RWPE1 (cell line): ENCODE data around the gene BRD3OS.

Experiments used
- CTCF ChIA-PET: fragments of 350-600 bp; sonication (Branson Sonifier 250); formaldehyde crosslinking; extraction: SDS; loops from one replicate; lab custom pipeline; 2021; lab: Yijun Ruan, JAX
- POLR2A ChIA-PET: fragments of 400-600 bp; formaldehyde crosslinking; extraction: SDS; loops from one replicate; lab custom pipeline; 2020; ENCODE audit warnings: antibody characterized with exemption; ENCODE audit not compliant: low non-redundant PET; lab: Yijun Ruan, JAX
- DNase-seq: peaks from one replicate; pipeline ENCODE4 v3.0.0; 2012; ENCODE audit warnings: low spot score
- H3K27ac ChIP-seq: fragments of 450-650 bp; 2 replicates; pipeline ENCODE4 v1.5.1; 2017
- TF ChIP-seq, protein P1 (sequence below): fragments of 450-650 bp; conservative IDR thresholded peaks from 2 replicates; pipeline ENCODE4 v1.5.1; 2017; ENCODE audit warnings: low read depth, mild to moderate bottlenecking

The BRD3OS gene

DNA sequence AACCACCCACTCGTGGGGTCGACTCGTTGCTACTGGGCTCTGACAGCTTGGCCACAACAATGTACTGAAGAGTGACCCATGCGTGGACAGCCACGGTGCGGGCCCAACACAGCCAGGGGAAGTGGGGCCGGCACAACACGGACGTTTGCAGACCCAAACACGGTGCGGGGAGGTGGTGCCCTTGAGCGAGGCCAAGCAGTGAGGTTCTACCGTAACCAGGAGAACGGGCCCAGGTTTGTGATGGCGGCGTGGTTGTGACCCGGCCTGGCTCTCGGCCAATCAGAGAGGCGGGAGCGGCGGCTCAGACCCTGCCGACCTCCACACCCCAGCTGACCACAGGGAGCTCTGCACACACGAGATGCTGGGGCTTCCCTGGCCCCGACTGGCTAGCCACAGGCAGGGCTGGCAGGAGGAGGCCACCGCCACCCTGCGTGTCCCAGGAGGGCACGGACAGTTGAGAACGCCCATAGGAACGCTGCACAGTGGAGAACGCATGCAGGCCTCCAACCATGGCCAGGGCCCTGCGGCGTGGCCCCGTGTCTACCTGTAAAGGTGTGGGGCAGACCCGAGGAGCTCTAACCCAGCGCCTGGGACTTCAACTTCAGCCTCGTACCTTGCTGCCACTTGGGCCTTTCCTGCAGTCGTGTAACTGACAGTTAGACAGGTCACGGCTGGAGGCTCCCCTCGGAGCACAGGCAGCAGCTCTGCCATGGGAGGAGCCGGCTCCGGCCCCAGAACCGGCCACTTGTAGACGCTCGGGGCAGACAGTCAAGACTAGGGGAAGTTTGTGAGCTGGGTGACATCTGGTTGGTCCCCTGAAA is 28.9 kb downstream of the BRD3OS start:
- DNase-seq, result no peak
- TF ChIP-seq, protein P1, sequence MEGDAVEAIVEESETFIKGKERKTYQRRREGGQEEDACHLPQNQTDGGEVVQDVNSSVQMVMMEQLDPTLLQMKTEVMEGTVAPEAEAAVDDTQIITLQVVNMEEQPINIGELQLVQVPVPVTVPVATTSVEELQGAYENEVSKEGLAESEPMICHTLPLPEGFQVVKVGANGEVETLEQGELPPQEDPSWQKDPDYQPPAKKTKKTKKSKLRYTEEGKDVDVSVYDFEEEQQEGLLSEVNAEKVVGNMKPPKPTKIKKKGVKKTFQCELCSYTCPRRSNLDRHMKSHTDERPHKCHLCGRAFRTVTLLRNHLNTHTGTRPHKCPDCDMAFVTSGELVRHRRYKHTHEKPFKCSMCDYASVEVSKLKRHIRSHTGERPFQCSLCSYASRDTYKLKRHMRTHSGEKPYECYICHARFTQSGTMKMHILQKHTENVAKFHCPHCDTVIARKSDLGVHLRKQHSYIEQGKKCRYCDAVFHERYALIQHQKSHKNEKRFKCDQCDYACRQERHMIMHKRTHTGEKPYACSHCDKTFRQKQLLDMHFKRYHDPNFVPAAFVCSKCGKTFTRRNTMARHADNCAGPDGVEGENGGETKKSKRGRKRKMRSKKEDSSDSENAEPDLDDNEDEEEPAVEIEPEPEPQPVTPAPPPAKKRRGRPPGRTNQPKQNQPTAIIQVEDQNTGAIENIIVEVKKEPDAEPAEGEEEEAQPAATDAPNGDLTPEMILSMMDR, result no peak
- H3K27ac ChIP-seq, result peak overlapping the region; percentile 96
- CTCF ChIA-PET, result no interaction called here
- POLR2A ChIA-PET, result no interaction called here

DNA sequence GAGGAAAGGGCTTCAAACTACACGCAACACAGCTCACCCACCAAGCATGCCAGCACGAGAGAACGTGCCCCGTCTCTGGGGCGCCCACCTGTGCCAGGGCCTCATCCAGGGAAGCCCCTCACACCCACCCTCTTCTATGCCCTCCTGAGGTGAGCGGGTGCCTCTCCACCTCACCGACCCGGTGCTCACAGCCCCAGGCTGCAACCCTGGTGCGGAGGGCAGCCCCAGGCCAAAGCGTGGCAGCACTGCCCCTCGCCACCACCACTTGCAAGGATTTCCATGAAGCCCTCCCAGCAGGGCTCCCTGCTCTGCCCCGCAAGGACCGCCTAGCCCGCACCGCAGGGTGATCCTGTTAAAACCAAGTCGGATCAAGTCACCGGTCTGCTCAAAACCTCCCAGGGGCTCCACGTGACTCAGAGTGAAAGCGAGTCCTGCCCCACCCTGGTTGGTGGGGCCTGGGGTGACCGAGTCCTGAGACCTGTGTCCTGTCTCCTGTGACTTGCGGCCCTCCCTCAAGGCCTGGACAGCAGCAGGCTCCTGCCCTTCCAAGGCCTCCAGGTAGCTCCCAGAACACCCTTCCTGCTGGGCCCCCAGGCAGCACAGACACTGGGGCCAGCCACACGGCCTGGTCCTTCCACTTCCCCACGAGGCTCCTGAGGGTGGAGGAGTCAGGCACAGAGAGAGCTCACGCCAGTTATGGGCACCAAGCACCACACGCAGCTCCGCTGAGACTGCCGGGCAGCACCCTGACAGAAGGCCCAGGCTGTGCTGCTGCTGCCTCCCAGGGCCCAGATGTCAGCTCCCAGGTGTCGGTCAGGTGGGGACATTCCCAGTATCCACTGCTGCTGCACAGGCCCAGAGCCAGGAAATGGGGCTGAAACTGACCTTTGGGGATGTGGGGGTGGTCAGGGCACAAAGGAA is 29.9 kb downstream of the BRD3OS start:
- POLR2A ChIA-PET, result no interaction called here
- TF ChIP-seq, protein P1, result no peak
- CTCF ChIA-PET, result interaction anchor here (0.7 kb wide), 1 partner anchor 133 kb away, joined by 4 read pairs; no protein-coding TSS in a partner anchor
- no peak for DNase-seq
- peak overlapping the region; percentile 96 for H3K27ac ChIP-seq

DNA sequence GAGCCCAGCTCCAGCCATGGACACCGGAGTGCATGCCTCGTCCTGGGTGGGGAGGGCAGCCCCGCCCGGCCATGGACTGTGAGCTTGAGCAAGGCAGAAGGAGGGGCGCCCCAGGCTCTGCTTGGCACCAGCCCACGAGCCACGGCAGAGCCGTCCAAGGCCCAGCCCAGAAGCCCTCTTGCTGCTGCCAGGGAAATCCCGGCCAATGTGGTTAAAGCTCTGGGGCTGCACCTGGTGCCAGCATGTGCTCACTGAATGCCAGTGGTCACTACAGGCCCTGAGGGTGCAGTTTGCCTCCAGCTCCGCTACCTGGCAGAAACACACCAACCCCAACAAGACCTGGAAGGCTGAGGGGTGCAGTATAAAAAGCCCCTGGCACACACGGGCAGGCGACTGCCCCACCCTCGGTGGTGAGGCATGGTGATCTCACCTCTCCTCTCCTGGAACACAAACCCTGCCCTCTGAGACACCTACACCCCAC is 30.7 kb downstream of the BRD3OS start:
- POLR2A ChIA-PET, result no interaction called here
- DNase-seq, result peak; percentile 97
- TF ChIP-seq, protein P1, result no peak
- CTCF ChIA-PET, result no interaction called here
- H3K27ac ChIP-seq, result peak overlapping the region; percentile 96

DNA sequence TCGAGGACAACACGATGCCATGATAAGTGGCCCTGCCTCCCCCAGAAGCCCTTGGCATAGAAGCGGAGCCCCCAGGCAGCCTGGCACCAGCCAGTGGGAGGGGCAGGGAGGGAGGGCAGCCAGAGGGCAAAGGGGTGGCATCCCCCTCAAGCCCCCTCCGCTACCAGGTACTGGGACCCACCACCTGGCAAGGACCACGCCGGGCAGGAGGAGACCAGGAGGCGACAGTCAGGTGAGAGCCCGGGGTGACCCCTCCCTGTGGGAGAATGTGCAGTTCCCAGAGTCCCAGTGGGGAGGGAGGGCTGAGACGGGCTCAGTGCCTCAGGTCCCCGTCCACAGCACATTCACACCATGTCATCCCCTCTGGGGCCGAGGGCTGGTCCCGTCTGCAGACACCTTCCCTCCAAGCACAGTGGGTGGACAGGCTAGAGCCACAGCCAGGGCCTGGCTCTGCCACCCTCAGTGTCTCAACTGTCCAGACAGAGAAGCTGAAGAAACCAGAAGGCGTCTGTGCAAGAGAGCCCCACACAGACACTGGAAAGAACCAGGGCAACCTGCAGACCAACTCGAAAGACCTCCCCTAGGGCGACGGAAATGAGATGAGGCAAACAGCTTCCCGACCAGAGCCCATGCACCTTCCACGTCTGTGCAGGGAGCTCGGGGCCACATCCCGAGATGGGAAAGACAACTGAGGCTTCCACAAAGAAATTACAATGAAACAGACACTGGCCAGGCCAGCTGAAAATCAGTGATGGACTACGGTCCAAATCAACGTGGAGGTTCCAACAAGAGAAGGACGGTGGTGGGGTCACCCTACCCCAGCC is 31.4 kb downstream of the BRD3OS start:
- peak; percentile 33 for DNase-seq
- ChIA-PET CTCF (no interaction called here), POLR2A (no interaction called here)
- TF ChIP-seq, protein P1, result no peak
- H3K27ac ChIP-seq, result peak overlapping the region; percentile 96

DNA sequence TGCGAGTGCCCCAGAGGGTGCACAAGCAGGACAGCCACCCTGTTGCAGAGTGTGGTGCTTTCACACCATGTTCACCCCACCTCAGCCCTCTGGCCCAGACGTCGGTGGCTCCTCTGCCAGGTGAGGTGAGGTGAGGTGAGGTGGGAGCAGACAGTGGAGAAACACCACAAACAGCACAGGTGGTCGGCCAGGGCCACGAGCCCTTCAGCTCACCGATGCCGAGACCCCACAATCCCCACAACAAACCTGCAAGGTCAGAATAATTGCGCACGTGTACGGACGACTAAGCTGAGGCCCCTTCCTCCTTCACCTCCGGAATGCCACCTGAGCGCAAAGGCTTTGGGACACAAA is 32.0 kb downstream of the BRD3OS start:
- peak overlapping the region; percentile 96 for H3K27ac ChIP-seq
- CTCF ChIA-PET, result interaction anchor here (0.6 kb wide), 1 partner anchor 172 kb away, joined by 3 read pairs; no protein-coding TSS in a partner anchor
- POLR2A ChIA-PET, result no interaction called here
- no peak for DNase-seq
- TF ChIP-seq, protein P1, result no peak
